GM10847 (cell line): ENCODE measurements around the gene VWA2.

Experiments
- POLR2A ChIP-seq: IDR thresholded peaks from 2 replicates; pipeline ENCODE4 v1.6.1; 2011; ENCODE audit not compliant: insufficient read length; ENCODE audit errors: extremely low read depth

The VWA2 gene

GRCh38 chr10:114310346-114310745 lies 71.3 kb downstream of the VWA2 start:
- TF ChIP-seq POLR2A, result no peak

DNA sequence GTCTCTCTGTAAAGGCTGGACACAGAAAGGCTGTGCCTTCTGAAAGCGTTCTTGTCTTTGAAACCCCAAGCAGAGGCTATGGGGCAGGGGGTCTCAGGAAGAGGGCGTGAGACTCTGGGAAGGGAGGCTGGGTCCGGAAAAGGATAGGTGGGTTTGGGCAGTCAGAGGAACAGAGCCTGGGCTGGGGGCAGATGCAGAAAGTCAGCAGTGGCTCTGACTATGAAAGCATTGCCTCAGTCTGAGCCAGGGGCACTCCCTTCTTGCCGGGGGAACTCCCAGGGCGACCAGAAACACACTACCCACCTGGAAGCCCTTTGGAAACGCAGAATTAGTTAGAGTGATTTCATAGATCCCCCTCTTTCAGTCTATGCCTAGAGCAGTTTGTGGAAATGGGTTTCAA lies 72.0 kb downstream of the VWA2 start:
- TF ChIP-seq POLR2A, result no peak

- no peak for TF ChIP-seq POLR2A
Observed at GRCh38 chr10:114311496-114312209, 72.6 kb downstream of the VWA2 start.

- TF ChIP-seq POLR2A, result no peak
Observed at GRCh38 chr10:114313139-114313538, 74.1 kb downstream of the VWA2 start.

DNA sequence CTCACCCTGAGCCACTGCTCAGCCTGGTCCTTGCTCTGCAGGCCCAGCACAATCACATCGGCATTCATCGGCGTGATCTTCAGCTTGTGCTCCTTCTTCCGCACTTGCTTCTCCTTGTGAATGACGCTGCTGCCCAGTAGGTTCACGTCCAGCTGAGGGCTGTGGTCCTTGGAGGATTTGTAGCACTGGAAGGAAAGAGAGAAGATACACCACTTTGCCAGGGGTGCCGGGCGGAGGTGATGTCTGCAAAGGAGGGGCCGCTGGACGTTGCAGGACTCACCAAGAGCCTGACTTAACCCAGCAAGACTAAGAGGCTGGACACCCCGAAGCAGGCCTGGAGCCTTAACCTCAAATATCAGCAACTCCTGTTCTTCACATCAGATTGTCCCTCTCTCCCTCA lies 74.8 kb downstream of the VWA2 start:
- TF ChIP-seq POLR2A, result no peak

DNA sequence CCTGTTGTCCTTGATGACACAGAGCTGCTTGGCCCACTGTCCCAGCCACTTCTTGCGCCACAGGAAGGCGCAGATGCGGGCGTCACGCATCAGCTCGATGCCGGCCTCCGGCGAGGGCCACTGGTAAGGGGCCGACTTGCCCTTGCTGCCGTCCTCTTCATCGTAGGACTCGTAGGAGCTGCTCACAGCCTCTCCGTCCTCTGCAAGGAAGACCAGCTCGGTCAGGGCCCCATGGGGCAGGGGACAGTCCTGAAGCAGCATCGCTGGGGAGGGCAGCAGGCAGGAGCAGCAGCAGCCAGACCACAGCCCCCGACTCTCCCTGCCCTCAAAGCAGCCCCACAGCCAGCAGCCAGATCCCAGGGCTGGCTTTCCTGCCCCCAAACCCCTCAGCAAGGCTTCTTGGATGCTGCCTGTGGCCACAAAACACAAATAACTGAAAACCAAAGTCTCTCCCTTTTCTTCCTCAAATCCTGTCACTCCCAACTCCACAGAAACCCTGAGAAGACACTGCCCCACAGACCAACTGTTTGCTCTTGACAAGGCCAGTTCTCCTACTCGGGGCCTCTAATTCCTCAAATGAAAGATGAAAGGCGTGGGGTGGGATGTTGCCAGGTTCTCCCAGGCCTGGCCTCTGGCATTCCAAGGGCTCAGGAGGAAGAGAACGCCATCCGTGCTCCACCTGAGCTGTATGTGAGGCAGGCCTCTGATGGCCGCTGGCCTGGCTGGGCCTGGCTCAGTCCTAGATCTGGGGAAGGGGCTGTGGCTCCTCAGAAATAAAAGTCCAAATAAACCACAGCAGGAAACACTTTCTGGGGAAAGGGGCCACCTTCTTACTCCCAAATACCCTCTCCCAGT lies 76.7 kb downstream of the VWA2 start:
- no peak for TF ChIP-seq POLR2A

DNA sequence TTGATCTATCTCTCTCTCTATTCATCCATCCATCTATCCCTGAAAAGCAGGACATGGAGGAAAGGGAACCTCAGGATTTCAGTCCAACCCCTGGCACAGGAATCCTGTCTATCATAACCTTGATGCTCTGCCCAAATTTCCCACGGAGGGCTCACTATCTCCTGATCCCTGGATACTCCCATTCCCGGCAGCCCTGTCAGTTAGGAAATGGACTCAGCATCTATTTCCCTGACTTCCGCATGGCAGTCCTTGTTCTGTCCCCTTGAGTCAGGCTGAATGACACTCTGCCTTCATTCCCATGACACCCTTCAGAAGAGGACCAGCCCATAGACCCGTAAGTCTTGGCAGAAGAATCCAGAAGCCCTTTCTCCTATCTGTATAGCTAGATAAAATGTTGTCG lies 77.7 kb downstream of the VWA2 start:
- TF ChIP-seq POLR2A, result no peak

- no peak for TF ChIP-seq POLR2A
Observed at GRCh38 chr10:114319406-114320248, 80.6 kb downstream of the VWA2 start.

- TF ChIP-seq POLR2A, result no peak
Observed at GRCh38 chr10:114320249-114321116, 81.4 kb downstream of the VWA2 start.

DNA sequence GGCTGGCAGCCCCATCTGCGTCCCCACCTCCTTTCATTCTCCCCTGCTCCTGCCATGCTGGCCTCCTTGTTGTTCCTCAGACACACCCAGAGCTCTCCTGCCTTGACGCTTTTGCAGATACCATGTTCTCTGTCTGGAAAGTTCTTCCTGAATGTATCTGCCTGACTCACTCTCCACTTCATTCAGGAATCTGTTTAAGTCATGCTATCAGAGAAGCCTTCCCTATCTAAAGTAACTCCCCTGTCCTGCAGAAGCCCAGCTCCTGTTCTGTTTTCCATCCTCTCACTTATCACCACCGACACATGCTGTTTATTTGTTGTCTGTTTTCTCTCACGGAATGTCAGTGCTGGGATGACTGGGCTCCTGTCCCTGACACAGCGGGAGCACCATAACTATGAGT lies 83.3 kb downstream of the VWA2 start:
- TF ChIP-seq POLR2A, result no peak

- TF ChIP-seq POLR2A, result no peak
Observed at GRCh38 chr10:114323023-114323422, 84.0 kb downstream of the VWA2 start.

DNA sequence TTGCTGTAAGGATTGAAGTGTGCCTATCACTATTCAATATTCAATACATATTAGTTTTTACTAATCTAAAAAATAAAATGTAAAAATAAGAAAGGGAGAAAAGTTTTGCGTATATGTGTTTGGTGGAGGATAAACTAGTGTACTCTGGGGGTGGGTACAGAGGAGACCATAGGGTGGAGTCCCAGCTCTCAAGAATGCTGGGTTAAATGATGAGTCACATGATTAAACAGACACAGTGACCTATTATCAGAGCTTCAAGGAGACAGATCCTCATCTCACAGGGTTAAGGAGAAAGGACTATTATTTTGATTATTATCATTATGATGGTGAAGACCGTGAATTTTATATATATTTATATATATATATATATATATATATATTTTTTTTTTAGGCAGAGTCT lies 87.7 kb downstream of the VWA2 start:
- no peak for TF ChIP-seq POLR2A

- TF ChIP-seq POLR2A, result no peak
Observed at GRCh38 chr10:114327537-114328440, 88.7 kb downstream of the VWA2 start.

DNA sequence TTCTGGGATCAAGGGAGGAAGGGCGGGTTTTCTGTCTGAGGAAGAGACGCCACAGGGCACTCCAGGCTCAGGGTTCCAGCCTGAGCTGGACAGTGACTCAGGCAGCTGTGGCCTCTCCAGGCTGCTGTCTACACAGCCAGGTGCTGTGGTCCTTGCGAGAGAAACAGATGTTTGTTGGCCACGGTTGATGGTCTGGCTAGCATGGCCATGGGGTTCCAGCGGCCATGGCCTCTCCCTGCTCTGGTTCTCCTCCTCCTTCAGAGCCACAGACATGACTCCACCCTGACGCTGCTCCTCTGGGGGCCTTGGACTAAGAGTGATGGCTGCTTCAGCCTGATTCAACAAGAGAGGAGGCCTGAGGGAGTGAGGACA lies 89.4 kb downstream of the VWA2 start:
- no peak for TF ChIP-seq POLR2A
